GM21528 (cell line): Measurements from ENCODE around the gene PXYLP1.
"Not testable (repeated sequence)": the region's sequence is repeated elsewhere in the genome, so short reads cannot be mapped to it uniquely, and the experiment has no call there.

Experiments
- ATAC-seq: cut with Tn5 transposase; IDR thresholded peaks from one replicate; pipeline ENCODE4 v1.9.1; 2021; ENCODE audit warnings: mild to moderate bottlenecking, moderate library complexity; ENCODE audit not compliant: unreplicated experiment, low FRiP score

PXYLP1 gene

GRCh38 chr3:141314415-141314814 lies 82.8 kb downstream of the PXYLP1 start:
- ATAC-seq, result not testable (repeated sequence)

DNA sequence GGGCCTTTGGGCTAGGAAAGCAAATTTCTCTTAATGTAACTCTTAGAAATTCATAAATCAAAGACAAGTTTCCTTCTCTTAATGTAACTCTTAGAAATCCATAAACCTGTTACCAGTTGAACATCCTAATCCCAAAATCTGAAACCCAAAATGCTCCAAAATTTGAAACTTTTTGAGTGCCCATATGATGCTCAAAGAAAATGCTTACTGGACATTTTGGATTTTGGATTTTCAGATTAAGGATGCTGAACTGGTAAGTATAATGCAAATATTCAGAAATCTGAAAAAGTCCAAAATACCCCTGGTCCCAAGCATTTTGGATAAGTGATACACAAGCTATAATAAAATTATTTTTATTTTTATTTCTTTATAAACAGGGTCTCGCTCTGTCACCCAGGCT lies 85.2 kb downstream of the PXYLP1 start:
- ATAC-seq, result no peak

GRCh38 chr3:141320399-141321108 lies 88.9 kb downstream of the PXYLP1 start:
- ATAC-seq, result no peak

GRCh38 chr3:141321109-141321497 lies 89.5 kb downstream of the PXYLP1 start:
- ATAC-seq, result no peak

DNA sequence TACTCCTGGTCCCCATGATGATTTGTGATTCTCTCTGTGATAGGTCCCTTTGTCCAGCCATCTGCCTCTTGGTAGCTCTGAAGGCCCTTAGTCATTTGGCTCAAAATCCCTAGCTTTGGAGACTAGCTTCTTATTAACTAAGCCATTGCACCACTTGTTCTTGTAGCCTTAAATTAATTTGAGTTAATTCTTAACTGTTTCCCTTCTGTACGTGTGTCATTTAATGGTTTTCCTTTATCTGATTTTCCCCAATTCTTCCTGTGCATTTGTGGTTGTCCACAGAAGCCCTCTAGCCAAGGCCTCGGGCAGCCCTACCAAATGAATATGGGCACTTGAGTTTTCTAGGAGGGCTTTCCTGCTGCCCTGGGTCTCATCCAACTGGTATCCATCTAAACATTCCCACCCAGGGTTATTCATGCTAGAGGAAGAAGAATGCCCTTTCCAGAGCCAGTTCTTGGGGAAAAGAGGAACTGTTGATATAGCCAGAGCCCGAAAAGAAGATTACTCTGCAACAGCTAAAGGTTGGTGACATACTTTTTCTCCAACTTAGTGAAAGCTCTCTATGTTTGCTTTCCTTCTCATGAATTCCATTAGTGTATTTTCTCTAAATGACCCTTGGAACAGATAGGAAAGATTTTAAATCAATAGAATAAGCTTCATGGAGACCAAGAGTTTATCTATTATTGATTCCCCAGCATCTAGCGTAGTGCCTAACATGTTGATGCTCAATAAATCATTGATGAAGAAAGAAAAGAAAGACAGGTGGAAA lies 92.5 kb downstream of the PXYLP1 start:
- no peak for ATAC-seq

GRCh38 chr3:141326123-141326522 lies 94.5 kb downstream of the PXYLP1 start:
- no peak for ATAC-seq

GRCh38 chr3:141326626-141327025 lies 95.0 kb downstream of the PXYLP1 start:
- no peak for ATAC-seq

- ATAC-seq, result no peak
Observed at GRCh38 chr3:141328286-141329166, 96.9 kb downstream of the PXYLP1 start.

DNA sequence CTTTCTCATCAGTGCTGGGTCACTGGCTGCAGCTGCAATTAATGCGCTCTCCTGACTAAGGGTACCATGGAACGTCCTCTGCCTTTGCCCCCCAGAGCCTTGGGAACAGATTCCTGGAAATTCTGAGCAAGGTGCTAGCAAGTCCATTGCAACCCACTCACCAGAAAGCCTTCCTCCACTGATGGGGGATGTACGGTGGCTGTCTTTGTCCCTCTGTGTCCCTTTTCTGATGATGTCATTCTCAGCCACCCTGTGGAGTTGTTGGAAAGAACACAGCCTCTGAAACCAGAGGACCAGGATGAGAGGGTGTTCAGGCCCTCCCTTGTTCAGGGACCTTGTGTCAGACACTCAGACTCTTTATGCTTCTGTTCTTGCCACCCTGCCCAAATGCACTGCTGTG lies 98.6 kb downstream of the PXYLP1 start:
- no peak for ATAC-seq

- ATAC-seq, result no peak
Observed at GRCh38 chr3:141330718-141331376, 99.2 kb downstream of the PXYLP1 start.

GRCh38 chr3:141331377-141332318 lies 100.0 kb downstream of the PXYLP1 start:
- no peak for ATAC-seq

- no peak for ATAC-seq
Observed at GRCh38 chr3:141332416-141332815, 100.8 kb downstream of the PXYLP1 start.

- no peak for ATAC-seq
Observed at GRCh38 chr3:141333836-141334626, 102.4 kb downstream of the PXYLP1 start.

DNA sequence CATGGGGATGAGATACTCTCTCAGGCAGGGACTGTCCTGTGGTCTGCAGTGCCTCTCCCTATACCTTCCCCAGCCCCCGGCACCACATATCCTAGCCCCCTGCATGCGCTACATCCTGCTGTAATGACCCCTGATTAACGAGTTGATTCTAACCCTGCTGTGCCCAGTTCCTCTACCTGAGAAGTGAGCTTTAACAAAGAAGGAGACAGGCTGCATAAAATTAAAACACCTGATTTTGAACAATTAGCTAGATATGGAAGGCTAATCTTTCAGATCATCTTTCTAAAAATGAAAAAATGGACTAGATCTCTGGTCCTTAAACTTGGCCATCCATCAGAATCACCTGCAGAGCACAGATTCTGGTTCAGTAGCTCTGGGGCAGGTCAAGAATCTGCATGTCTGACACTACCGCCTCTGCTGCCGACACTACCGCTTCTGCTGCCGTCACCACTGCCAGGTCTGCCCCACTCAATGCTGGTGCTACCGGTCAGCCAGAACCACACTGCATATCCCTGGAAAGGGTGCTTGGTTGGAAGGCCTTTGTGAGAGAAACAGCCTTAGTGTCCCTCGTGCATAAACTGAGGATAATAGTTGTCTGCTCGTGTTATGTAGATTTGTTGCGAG lies 103.1 kb downstream of the PXYLP1 start:
- ATAC-seq, result no peak

- no peak for ATAC-seq
Observed at GRCh38 chr3:141335531-141336061, 104.0 kb downstream of the PXYLP1 start.

GRCh38 chr3:141336672-141337522 lies 105.3 kb downstream of the PXYLP1 start:
- ATAC-seq, result peak; percentile 95

GRCh38 chr3:141337523-141337854 lies 105.9 kb downstream of the PXYLP1 start:
- no peak for ATAC-seq
